HepG2 (cell line): Measurements from ENCODE around the gene TARS3. TPM values are rescaled to one million over a fixed set of nuclear protein-coding genes. Genes with fewer than 3 reads are reported as not detected.

Experiments
- ARNT ChIP-seq: fragments of 450-650 bp; IDR thresholded peaks from 2 replicates; pipeline ENCODE4 v1.6.1; 2017
- ATF5 ChIP-seq: sonication (generic); formaldehyde crosslinking; IDR thresholded peaks from 2 replicates; pipeline ENCODE4 v1.4.0; 2020; ENCODE audit warnings: mild to moderate bottlenecking, low read depth, missing genetic modification reagents
- DNMT3B ChIP-seq: conservative IDR thresholded peaks from 2 replicates; pipeline ENCODE4 v1.6.1; 2016; ENCODE audit warnings: missing biosample characterization, control low read depth
- HOMEZ ChIP-seq: IDR thresholded peaks from 2 replicates; pipeline ENCODE4 v1.6.1; 2016; ENCODE audit warnings: low read depth
- IRF1 ChIP-seq: sonication (generic); formaldehyde crosslinking; IDR thresholded peaks from 2 replicates; pipeline ENCODE4 v1.4.0; 2020; ENCODE audit warnings: low read depth, mild to moderate bottlenecking, missing genetic modification reagents
- KLF6 ChIP-seq: IDR thresholded peaks from 2 replicates; pipeline ENCODE4 v1.8.0; 2016; ENCODE audit warnings: missing biosample characterization, missing genetic modification reagents
- MATR3 ChIP-seq: sonication (generic); formaldehyde crosslinking; IDR thresholded peaks from 2 replicates; pipeline ENCODE4 v1.4.0; 2020; ENCODE audit warnings: missing genetic modification reagents
- NAIF1 ChIP-seq: sonication (generic); formaldehyde crosslinking; IDR thresholded peaks from 2 replicates; pipeline ENCODE4 v1.5.0; 2020; ENCODE audit warnings: mild to moderate bottlenecking, missing genetic modification reagents, borderline replicate concordance
- NFRKB ChIP-seq: fragments of 450-650 bp; IDR thresholded peaks from 2 replicates; pipeline ENCODE4 v1.6.1; 2017
- ZC3H4 ChIP-seq: sonication (generic); formaldehyde crosslinking; IDR thresholded peaks from 2 replicates; pipeline ENCODE4 v1.4.0; 2020; ENCODE audit warnings: missing genetic modification reagents, borderline replicate concordance
- ZEB1 ChIP-seq: IDR thresholded peaks from 2 replicates; pipeline ENCODE4 v1.6.1; 2012; ENCODE audit warnings: mild to moderate bottlenecking, low read depth, inconsistent platforms; ENCODE audit not compliant: insufficient replicate concordance
- ZNF318 ChIP-seq: sonication (generic); formaldehyde crosslinking; IDR thresholded peaks from 2 replicates; pipeline ENCODE4 v1.4.0; 2020; ENCODE audit warnings: mild to moderate bottlenecking, missing genetic modification reagents
- ZNF543 ChIP-seq: sonication (generic); formaldehyde crosslinking; IDR thresholded peaks from 2 replicates; pipeline ENCODE4 v1.4.0; 2020; ENCODE audit warnings: mild to moderate bottlenecking, missing genetic modification reagents
- ZNF709 ChIP-seq: sonication (generic); formaldehyde crosslinking; IDR thresholded peaks from 2 replicates; pipeline ENCODE4 v1.5.0; 2020; ENCODE audit warnings: mild to moderate bottlenecking, missing genetic modification reagents
- ZNF749 ChIP-seq: sonication (generic); formaldehyde crosslinking; IDR thresholded peaks from 2 replicates; pipeline ENCODE4 v1.8.0; 2022; ENCODE audit warnings: mild to moderate bottlenecking, missing genetic modification reagents, moderate library complexity, borderline replicate concordance
- ZNF768 ChIP-seq: sonication (generic); formaldehyde crosslinking; IDR thresholded peaks from 2 replicates; pipeline ENCODE4 v1.4.0; 2020; ENCODE audit warnings: missing genetic modification reagents
- ZSCAN29 ChIP-seq: sonication (generic); formaldehyde crosslinking; conservative IDR thresholded peaks from 2 replicates; pipeline ENCODE4 v1.4.0; 2020; ENCODE audit warnings: mild to moderate bottlenecking, missing genetic modification reagents
- polyA plus RNA-seq, 8 experiments: library from polyadenylated mRNA; depleted of rRNA in 3 of 8; stranded (reverse) in 7 of 8; unstranded in 1 of 8; fragments of >200 nt; fragmentation: Illumina TruSeq in 4 of 8; extraction: Trizol in 4 of 8; gene quantifications; 2 replicates each; pipeline versions ENCODE4 v1.2.1 to v1.2.3, GENCODE V29; 2011 to 2016; ENCODE audit warnings: low read depth in 4 of 8, missing spikeins in 1 of 8, mixed read lengths in 1 of 8; ENCODE audit not compliant: insufficient read depth in 1 of 8
- total RNA-seq, 5 experiments: library from RNA; depleted of rRNA; stranded (reverse); fragments of >200 nt; fragmentation: Illumina TruSeq; extraction: Trizol; gene quantifications; 2 replicates each; pipeline ENCODE4 v1.2.3, GENCODE V29; 2016; ENCODE audit warnings: low read depth in 1 of 5

TARS3 gene
- total and polyA plus RNA-seq, 2 of the 13 experiments (the other 11 are each of a cell fraction or from before 2014, with no cell fraction given): 4.1 to 11.7 TPM

GRCh38 chr15:101723874-101724674, at the start of gene TARS3 (continued):
- TF ChIP-seq IRF1 (CRISPR knock-in tag) (0 out of 2 replicates have a peak, but pooled peaks have one; percentile 67), DNMT3B (CRISPR knock-in tag) (no peak), KLF6 (CRISPR knock-in tag) (peak; percentile 92), ZNF709 (peak; percentile 97), ZNF768 (peak; percentile 80; the same call in 1 of the 2 replicates), ZNF543 (CRISPR knock-in tag) (no peak; the same call in 1 of the 2 replicates), ATF5 (CRISPR knock-in tag) (no peak), ZC3H4 (CRISPR knock-in tag) (peak; percentile 53; the same call in 1 of the 2 replicates), MATR3 (no peak), NFRKB (no peak), ARNT (no peak), ZEB1 (no peak), HOMEZ (CRISPR knock-in tag) (no peak), NAIF1 (CRISPR knock-in tag) (peak; percentile 42; the same call in 1 of the 2 replicates), ZNF318 (CRISPR knock-in tag) (peak; percentile 73; the same call in 1 of the 2 replicates), ZSCAN29 (CRISPR knock-in tag) (peak; percentile 85), ZNF749 (CRISPR knock-in tag) (peak; percentile 80; the same call in 1 of the 2 replicates)
